ENCODE results near the gene EHD4. TPM values are rescaled to one million over a fixed set of nuclear protein-coding genes. Genes with fewer than 3 reads are reported as not detected.

The EHD4 gene
- polyA plus RNA-seq, 1 donor (not counting 4 experiments of a cell fraction or from before 2014, with no cell fraction given) = 31.5 TPM

GRCh38 chr15:41934843-41935242 lies 37.5 kb downstream of the EHD4 start:
- H3K4me3 ChIP-seq (ENCODE audit: control insufficient read depth in 2 of 3, extremely low read depth in 1 of 3, insufficient read depth in 2 of 3, low read depth in 1 of 3, low read length in 3 of 3) = peak overlapping the region in 2 of 3 experiments; percentile 5 to 30
- H4K20me1 ChIP-seq (ENCODE audit: control insufficient read depth, extremely low read depth, insufficient read depth, low read length) = no peaks in the 10 kb centered on the region
- H3K4me1 ChIP-seq (ENCODE audit: control insufficient read depth, extremely low read depth, insufficient read depth, low read length) = peaks cover 53% of the 10 kb centered on the region
- TF ChIP-seq EZH2 (IDR thresholded peaks at IDR 0.05; ENCODE audit: low read length) = no peak
- TF ChIP-seq CTCF (optimal IDR thresholded peaks at IDR 0.05 in 1 of 3, IDR thresholded peaks at IDR 0.05 in 1 of 3, conservative IDR thresholded peaks at IDR 0.05 in 1 of 3; ENCODE audit: extremely low read depth in 1 of 3, insufficient read depth in 2 of 3, low read length in 3 of 3) = no peak
- H3K9me1 ChIP-seq (ENCODE audit: control insufficient read depth, extremely low read depth, insufficient read depth, low read length) = peaks cover 4% of the 10 kb centered on the region
- peaks cover 9 to 26% of the 10 kb centered on the region in 2 experiments for H3K36me3 ChIP-seq (ENCODE audit: control insufficient read depth in 2 of 2, extremely low read depth in 1 of 2, insufficient read depth in 2 of 2, low read length in 2 of 2)
- H3K27me3 ChIP-seq (ENCODE audit: control insufficient read depth, extremely low read depth, insufficient read depth, low read length) = no peaks in the 10 kb centered on the region
- peak overlapping the region; percentile 74 for H3K9ac ChIP-seq (ENCODE audit: control insufficient read depth, extremely low read depth, insufficient read depth, low read length)
- dilution Hi-C loops (cut with MboI; ENCODE audit: extremely low pct_ligation_motif_present, low sequenced_read_pairs) = no loop called here
- H2AFZ ChIP-seq (ENCODE audit: control insufficient read depth, low read length) = no peak overlapping the region
- peak; percentile 93 for FAIRE-seq
- peaks cover 53% of the 10 kb centered on the region for H3K79me2 ChIP-seq (ENCODE audit: control insufficient read depth, insufficient read depth, low read length)
- DNase-seq (ENCODE audit: low read depth, low spot score) = no peak
- no peaks in the 10 kb centered on the region for H3K9me3 ChIP-seq (ENCODE audit: control insufficient read depth, low read depth, low read length)
- H3K27ac ChIP-seq (ENCODE audit: control insufficient read depth, insufficient read depth, low read length) = peak overlapping the region; percentile 87
- peak overlapping the region; percentile 80 for H3K4me2 ChIP-seq (ENCODE audit: control insufficient read depth, extremely low read depth, insufficient read depth, low read depth, low read length)

DNA sequence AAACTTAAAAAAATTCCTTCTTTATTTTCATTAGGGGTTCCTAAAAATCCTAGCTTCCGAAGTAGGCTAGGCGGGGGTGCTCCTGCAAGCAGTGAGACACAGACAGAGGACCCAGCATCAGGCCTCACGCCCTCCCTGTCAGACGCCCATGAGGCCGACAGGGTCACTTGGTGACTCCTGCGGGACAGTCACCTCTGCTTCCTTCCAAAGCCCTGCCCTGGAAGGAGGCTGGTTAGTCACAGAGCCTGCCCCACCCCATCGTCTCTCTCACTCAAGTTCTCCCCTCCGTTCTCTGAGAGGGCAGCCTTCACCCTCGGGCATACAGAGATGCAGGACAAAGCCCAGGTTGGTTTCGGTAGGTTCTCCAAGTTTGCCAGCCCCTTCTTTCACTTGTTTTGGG lies 38.6 kb downstream of the EHD4 start:
- peak; percentile 5 for FAIRE-seq

More for the DNA sequence above, 38.6 kb downstream of the EHD4 start:
- dilution Hi-C loops (cut with MboI; ENCODE audit: extremely low pct_ligation_motif_present, low sequenced_read_pairs) = no loop called here
- Histone ChIP-seq H3K27ac (ENCODE audit: control insufficient read depth, insufficient read depth, low read length) (peak overlapping the region; percentile 87), H3K4me2 (ENCODE audit: control insufficient read depth, extremely low read depth, insufficient read depth, low read depth, low read length) (peak overlapping the region; percentile 80), H3K4me3 (ENCODE audit: control insufficient read depth in 2 of 3, extremely low read depth in 1 of 3, insufficient read depth in 2 of 3, low read depth in 1 of 3, low read length in 3 of 3) (peak overlapping the region in 2 of 3 experiments; percentile 44), H3K27me3 (ENCODE audit: control insufficient read depth, extremely low read depth, insufficient read depth, low read length) (no peaks in the 10 kb centered on the region), H3K9ac (ENCODE audit: control insufficient read depth, extremely low read depth, insufficient read depth, low read length) (peak overlapping the region; percentile 74), H3K36me3 (ENCODE audit: control insufficient read depth in 2 of 2, extremely low read depth in 1 of 2, insufficient read depth in 2 of 2, low read length in 2 of 2) (peaks cover 10 to 35% of the 10 kb centered on the region in 2 experiments), H3K9me1 (ENCODE audit: control insufficient read depth, extremely low read depth, insufficient read depth, low read length) (peaks cover 4% of the 10 kb centered on the region), H4K20me1 (ENCODE audit: control insufficient read depth, extremely low read depth, insufficient read depth, low read length) (no peaks in the 10 kb centered on the region), H3K9me3 (ENCODE audit: control insufficient read depth, low read depth, low read length) (no peaks in the 10 kb centered on the region), H2AFZ (ENCODE audit: control insufficient read depth, low read length) (no peak overlapping the region), H3K4me1 (ENCODE audit: control insufficient read depth, extremely low read depth, insufficient read depth, low read length) (peaks cover 50% of the 10 kb centered on the region), H3K79me2 (ENCODE audit: control insufficient read depth, insufficient read depth, low read length) (peaks cover 56% of the 10 kb centered on the region)
- no peak for TF ChIP-seq EZH2 (IDR thresholded peaks at IDR 0.05; ENCODE audit: low read length)
- TF ChIP-seq CTCF (optimal IDR thresholded peaks at IDR 0.05 in 1 of 3, IDR thresholded peaks at IDR 0.05 in 1 of 3, conservative IDR thresholded peaks at IDR 0.05 in 1 of 3; ENCODE audit: extremely low read depth in 1 of 3, insufficient read depth in 2 of 3, low read length in 3 of 3) = no peak
- DNase-seq (ENCODE audit: low read depth, low spot score) = peak; percentile 62
